ENCODE measurements around the gene PEX6.
A peak's percentile ranks its signal among the peaks of the same experiment; 100 is the strongest.
"Not testable (repeated sequence)": the region's sequence is repeated elsewhere in the genome, so short reads cannot be mapped to it uniquely, and the experiment has no call there.

The PEX6 gene

GRCh38 chr6:42978839-42979522, at the start of gene PEX6:
Gene PEX6, minus strand, starts transcription at chr6:42979181. Its CDS starts 31 bp downstream, at chr6:42979150.
- no peak for FAIRE-seq

GRCh38 chr6:43026365-43026764, 47.4 kb upstream of the PEX6 start:
- no peak for FAIRE-seq

GRCh38 chr6:43024436-43024835, 45.5 kb upstream of the PEX6 start:
- no peak for FAIRE-seq

- FAIRE-seq: no peak
Observed at GRCh38 chr6:43021270-43022047, 42.5 kb upstream of the PEX6 start, which contains the start of gene RRP36. Gene RRP36, plus strand, starts transcription at chr6:43021623. Its CDS starts 32 bp downstream, at chr6:43021655.

- FAIRE-seq: no peak
Observed at GRCh38 chr6:43020847-43021246, 41.9 kb upstream of the PEX6 start.

GRCh38 chr6:43020052-43020705, 41.2 kb upstream of the PEX6 start:
- no peak for FAIRE-seq

GRCh38 chr6:43019152-43019551, 40.2 kb upstream of the PEX6 start:
- no peak for FAIRE-seq

- no peak for FAIRE-seq
Observed at GRCh38 chr6:43016943-43017334, 38.0 kb upstream of the PEX6 start.

- FAIRE-seq: no peak
Observed at GRCh38 chr6:43016176-43016942, 37.4 kb upstream of the PEX6 start.

GRCh38 chr6:43014434-43014909, 35.5 kb upstream of the PEX6 start:
- no peak for FAIRE-seq

GRCh38 chr6:43013843-43014433, 35.0 kb upstream of the PEX6 start, which contains the start of the genes KLHDC3 and MEA1:
Gene KLHDC3, plus strand, starts transcription at chr6:43014249. Its CDS starts 2,944 bp downstream, at chr6:43017193.
Gene MEA1, minus strand, starts transcription at chr6:43013946. Its CDS starts 133 bp downstream, at chr6:43013813.
- peak; percentile 95 for FAIRE-seq

GRCh38 chr6:43013097-43013842, 34.3 kb upstream of the PEX6 start:
- FAIRE-seq: no peak

- FAIRE-seq: no peak
Observed at GRCh38 chr6:43012364-43012763, 33.4 kb upstream of the PEX6 start.

GRCh38 chr6:43011207-43011606, 32.2 kb upstream of the PEX6 start:
- FAIRE-seq: no peak

- no peak for FAIRE-seq
Observed at GRCh38 chr6:43009124-43009523, 30.1 kb upstream of the PEX6 start.

- no peak for FAIRE-seq
Observed at GRCh38 chr6:43007126-43007525, 28.1 kb upstream of the PEX6 start.

GRCh38 chr6:43006251-43006650, 27.3 kb upstream of the PEX6 start:
- FAIRE-seq: no peak

- no peak for FAIRE-seq
Observed at GRCh38 chr6:43005844-43006243, 26.9 kb upstream of the PEX6 start.

- FAIRE-seq: no peak
Observed at GRCh38 chr6:43001843-43002242, 22.9 kb upstream of the PEX6 start.

- FAIRE-seq: not testable (repeated sequence)
Observed at GRCh38 chr6:42998205-42998604, 19.2 kb upstream of the PEX6 start.

GRCh38 chr6:42996513-42996912, 17.5 kb upstream of the PEX6 start:
- FAIRE-seq: no peak

Measured in TTC549 (cell line).